NCI-H1417 treated with DMSO at 0.1 percent for 48 hours (cell line): ENCODE results near the gene PLEKHA8.

ENCODE experiments used
- DNase-seq: peaks from one replicate; lab custom pipeline; 2025; lab: John Stamatoyannopoulos, UW

The PLEKHA8 gene

DNA sequence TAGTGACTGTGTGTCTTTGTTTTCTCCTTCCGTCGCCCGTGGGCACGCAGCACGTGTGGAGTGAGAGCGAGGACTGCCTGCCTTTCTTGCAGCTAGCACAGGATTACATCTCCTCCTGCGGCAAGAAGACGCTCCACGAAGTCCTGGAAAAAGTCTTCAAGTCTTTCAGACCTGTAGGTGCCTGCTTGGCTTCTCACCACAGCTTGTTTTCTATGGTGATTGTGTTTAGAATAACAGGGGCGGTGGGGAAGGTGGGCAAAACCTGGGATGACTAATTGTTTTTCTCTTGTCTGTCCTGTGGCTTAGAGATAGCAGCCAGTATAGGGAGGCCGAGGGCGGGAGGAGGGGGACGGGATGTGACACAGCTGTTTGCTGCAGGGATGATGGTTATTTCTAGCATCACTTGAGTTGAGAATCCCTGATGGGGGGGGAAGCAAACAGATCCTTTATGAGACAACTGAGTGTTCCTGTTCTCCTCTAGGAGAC, 118.0 kb downstream of the PLEKHA8 start:
- DNase-seq: peak; percentile 66

DNA sequence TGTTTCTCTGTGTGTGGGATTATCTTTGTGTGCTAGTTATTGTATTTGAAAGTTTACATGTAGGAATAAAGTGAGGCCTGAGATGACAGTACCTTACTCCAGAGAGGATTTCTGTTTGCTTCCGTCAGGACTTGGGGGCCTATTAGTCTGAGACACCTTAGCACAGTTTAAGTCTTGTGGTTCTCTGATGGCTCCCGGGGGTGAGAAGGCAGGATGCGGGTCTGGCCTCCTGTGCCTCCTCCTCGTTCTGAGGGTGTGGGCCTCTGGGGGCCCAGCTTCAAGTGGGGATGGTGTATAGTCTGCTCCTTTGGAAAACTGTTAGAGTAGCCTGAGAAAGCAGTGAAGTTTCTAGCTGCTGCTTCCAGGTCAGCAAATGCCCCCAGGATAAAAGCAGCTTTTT, 119.0 kb downstream of the PLEKHA8 start:
- no peak for DNase-seq

DNA sequence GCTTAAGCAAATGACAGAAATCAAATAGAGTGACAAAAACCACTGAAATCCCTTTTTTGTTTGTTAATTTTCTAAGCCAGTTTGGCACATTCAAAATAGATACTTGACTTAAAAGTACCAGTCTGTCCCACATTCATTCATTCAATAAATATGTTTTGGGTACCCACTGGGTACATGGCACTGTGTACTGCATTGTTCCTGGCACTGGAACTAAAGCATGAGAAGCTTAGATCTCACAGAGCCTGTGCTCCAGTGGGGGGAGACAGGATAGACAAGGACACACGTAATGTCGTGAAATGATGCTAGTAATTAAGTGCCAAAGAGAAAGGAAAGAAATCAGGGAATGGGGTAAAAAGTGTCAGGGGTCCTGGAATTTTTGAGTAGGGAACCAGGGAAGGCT, 119.6 kb downstream of the PLEKHA8 start:
- no peak for DNase-seq

DNA sequence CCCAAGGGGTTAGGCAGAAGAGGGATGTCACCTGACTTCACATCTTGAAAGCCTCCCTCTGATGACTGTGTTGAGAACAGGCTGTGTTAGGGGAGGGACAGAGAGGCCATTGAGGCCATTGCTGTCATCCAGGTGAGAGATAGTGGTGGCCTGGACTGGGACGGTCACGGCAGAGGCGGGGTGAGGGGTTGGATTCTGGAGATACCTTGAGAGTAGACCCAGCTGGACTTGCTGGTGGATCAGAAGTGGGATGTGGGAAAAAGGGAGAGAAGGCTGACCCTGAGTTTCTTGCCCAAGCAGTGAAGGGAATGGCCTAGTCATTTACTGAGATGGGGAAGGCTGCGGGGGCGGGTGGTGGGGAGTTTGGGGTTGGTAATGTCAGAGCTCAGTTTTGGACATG, 120.2 kb downstream of the PLEKHA8 start:
- no peak for DNase-seq

DNA sequence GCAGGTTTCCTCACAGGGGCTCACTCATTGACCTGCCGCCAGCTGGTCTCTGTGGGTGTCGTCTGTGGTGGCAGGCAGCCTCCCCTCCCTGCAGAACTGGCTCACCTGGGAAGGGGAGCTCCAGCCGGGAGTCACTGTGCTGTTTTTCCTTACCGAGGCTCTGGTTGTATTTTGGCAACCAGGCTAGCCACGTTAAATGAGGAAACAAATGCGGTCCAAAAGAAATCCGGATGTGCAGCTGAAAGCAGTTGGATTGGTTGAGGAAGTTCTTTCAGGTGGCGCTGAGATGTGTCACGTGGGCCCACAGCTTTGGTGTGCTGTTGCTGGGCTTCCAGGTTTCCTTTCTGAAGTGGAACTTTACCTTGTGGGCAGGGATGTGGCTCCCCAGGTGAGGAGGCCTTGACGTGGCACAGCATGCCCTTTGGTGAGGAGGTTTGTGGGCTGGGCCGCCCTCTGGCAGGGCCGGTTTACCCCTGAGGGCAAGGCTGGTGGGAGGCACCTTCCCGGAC, 120.8 kb downstream of the PLEKHA8 start:
- DNase-seq: no peak

DNA sequence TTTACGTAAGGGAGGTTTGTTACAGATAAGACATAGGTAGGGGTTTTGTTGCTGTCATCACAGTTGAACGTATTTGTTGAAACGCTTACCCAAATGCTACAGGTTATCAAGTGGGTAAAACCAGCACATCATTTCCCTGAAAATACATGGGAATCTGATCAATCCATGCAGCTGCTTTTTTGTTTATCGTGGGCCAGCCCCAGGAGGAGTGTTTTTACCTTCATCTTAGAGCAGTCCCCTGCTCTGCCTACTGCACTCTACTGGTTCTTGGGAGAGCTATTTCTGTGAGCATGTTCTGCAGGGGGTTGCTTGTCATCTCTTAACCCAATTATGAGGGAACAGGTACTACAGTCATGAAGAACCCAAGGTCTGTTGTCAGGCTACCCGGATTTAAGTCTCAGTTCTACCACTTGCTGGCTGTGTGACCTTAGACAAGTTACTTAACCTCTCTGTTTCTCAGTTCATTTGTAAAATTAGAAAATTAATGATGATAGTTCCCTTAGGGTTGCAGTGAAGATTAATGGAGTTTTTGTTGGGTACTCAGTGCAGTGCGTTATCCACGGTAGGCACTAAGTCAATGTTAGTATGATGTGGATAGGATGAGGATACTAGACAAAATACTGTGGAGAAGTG, 121.5 kb downstream of the PLEKHA8 start:
- DNase-seq: no peak

DNA sequence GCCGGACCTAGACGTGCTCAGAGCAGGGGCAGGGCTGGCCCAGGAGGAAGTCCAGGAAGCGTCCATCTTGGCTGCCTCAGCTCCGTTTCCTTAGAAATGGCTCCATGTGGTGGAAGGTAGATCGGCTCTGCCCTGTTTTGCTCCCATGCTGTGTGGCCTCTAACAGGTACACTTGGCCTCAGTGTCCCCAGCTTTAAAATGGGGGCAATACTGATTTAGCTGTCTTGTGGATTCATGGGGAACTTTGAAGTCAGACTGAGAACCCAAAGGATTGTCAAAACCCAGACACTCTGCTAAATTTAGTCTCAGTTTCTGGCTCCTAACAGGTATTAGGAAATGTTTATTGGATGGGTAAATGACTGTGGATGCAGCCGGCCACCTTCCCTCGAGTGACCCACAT, 122.5 kb downstream of the PLEKHA8 start:
- no peak for DNase-seq

DNA sequence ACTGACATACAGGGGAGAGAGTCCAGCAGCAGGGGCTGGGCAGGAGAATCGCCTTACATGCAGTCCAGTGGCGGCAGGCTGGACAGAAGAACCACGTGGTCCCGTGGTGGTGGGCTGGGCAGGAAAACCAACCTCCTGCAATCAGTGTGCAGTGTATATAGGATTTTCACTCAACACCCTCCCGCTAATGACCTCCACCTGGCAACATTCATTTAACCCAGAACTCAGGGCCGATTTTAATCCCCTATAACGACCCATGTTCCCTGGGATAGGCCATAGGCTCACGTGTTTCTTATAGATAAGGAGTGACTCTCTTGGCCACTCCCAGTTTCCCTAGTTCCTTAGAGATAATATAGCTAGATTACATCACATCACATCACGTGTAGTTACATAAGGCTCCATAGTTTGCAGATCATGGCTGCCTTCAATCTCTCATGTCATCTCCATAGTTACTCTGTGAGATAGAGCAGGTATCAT, 125.9 kb downstream of the PLEKHA8 start:
- DNase-seq: no peak

DNA sequence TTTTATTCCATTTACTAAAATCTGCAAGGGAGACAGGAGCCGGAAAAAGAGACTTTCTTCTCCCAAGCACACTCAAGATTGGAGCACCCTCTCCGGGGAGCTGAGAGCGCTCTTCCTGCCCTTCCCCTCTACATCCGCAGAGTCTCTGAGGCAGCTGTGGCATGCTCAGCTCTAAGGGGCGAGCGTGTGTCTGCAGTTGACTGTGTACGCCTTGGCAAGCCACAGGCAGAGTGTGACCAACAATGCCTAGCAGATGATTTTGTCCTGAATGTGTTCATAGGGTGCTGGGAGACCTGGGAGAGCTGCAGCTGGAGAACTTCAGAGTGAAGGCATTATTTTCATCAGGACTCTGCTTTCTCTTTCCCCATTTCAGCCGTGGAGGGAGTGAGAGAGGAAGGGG, 127.3 kb downstream of the PLEKHA8 start:
- no peak for DNase-seq

DNA sequence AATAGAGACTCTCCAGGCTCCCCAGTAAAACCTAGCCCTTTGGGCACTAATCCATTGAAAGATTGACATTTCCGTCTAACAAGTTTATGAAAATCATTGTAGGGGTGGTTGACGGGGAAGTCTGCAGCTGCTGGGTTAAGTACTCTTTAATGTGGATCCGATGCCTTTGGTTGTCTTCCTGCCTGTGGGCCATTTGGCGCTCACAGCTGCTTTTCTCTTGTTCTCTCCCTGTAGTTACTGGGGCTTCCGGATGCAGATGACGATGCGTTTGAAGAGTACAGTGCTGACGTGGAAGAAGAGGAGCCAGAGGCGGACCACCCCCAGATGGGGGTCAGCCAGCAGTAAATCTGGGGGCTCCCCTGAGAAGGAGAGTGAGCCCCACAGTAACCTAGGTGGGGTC, 129.0 kb downstream of the PLEKHA8 start:
- no peak for DNase-seq

DNA sequence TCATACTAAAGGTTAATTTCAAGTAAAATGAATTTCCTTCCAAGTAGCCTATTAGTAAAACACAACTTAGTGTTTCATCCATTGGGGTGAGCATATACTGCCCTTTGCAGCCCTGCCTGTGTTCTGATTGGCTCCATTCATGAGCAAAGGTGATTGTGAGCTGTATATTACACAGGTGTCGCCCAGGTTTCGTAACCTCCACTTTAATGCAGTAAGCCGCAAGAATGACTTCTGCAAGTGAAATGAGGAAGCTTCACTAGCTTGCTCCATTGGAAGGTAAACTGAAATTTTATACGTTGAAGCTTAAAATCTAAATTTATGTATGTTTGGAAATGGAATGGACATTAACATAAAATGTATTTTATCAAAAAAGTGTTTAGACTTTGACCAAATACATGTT, 131.0 kb downstream of the PLEKHA8 start:
- DNase-seq: no peak

DNA sequence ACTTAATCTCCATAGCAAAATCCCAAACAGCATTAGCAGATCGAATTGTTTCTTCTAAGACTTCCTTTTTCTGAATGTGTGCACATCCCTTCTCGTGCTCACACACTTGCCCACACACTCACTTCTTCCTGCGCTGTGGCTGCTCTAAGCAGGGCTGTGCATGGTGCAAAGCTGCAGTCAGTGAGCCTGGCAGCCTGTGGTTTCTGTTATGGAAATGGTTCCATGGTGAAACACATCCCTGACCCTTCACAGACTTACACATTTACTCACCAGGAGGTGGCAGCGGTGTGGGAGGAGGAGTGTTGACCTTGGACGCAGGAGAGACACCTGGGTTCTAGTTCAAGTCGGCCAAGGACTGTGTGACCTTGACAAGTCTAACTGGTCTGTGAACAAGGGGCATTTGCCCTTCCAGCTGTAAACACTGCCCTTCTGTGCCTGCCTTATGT, 131.5 kb downstream of the PLEKHA8 start:
- no peak for DNase-seq

DNA sequence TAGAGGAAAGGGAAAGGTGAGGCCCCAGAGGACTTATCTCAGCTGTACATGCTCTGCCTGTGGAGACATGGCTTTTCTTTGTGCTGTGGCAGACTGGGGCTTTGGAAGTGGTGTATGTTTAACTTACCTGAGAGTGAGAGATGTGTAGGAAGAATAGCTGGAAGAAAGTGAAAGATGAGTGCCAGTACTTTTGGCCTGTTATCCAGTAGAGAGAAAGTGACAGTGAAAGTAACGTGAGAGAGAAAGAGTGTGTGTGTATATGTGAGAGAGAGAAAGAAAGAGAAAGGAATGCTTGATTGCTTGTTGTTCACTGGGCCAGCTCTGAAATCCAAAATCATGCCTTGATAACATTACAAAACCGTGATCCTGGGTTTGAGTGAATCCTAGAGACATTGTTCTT, 132.1 kb downstream of the PLEKHA8 start:
- DNase-seq: no peak

DNA sequence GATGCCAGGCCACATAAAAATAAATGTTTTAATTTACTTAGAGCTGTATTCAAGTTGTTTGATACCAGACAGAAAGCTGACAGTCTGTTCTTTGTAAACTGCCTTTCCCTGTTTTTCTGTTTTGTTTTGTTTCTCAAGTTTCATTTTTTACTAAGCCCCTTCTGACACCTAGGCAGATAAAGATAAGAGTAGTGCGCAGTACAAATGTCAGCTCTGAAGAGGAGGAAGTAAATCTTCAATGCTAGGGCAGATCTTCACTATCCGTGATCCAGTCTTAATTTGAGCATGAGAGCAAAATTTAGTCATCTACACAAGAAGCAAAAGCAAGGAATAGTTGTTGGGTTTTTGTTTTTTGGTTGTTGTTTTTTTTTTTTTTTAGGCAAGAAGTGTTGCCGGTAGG, 133.9 kb downstream of the PLEKHA8 start:
- DNase-seq: no peak

DNA sequence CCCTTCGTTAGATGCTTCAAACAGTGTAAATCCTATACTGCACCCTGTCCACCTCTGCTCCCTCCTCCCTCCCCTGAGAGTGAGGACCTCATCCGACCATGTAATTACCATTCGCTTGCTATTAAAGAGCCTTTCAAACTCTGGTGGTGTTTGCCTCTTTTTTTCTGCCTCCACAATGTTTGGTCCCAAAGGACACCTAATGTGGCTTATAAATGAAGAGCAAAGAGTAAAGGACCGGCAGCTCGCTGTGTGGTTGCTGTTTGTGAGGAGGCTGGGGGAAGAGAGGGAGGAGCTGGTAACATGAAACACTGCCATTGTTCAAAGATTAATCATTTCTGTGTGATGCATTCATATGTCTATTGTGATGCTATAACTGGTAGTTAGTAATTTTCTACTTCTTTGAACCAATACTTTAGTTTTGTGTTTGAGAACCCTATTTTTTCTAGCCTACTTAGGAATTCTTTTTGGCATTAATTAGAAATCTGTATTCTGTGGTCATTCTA, 134.5 kb downstream of the PLEKHA8 start:
- DNase-seq: peak; percentile 85

DNA sequence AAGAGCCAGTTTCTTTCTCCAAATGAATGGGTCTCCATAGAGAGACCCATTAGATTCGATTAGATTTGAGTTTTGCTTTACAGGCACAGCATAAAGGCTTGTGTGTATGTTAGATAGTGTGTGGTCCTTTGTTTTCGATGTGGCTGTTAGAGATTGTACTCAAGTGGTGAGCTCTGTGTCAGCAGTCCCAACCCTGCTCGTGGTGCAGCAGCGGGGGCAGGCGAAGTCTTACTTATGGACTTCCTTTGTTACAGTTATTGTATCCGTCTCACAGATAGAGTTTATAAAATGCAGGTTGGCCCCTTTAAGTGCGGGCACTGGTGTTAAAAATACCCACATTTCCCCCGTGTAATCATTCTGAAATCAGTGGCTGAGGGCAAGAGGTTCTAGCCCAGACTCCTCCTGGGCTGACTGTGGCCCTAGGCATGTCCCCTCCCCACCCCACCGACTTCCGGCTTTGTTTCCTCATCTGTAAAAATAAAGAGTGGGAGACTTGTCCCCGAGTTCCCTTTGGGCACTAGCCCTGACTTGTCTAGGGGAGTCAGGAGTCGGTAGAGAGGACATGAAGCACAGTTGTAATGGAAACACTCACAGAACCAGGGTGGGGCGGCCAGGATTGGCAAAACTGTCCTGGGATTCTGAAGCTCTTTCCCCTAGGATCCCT, 135.2 kb downstream of the PLEKHA8 start:
- no peak for DNase-seq

DNA sequence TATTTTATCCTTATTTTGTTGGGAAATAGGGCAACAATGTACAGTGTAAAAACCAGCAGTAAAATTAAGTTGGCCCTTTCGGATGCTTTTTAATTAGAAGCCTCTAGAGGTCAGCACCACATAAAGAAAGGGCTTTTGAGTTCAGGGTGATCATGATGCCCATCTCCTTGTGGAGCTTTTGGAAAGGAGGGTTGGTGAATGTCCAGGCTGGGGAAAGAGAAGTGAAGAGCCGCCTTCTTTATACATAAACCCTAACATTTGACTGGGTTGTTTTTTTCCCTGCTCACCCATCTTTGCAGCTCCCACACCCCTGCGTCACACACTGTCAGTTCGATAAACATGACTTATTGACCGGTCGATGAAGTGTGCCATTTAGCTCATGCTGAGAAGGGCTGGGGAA, 136.4 kb downstream of the PLEKHA8 start:
- DNase-seq: peak; percentile 37

DNA sequence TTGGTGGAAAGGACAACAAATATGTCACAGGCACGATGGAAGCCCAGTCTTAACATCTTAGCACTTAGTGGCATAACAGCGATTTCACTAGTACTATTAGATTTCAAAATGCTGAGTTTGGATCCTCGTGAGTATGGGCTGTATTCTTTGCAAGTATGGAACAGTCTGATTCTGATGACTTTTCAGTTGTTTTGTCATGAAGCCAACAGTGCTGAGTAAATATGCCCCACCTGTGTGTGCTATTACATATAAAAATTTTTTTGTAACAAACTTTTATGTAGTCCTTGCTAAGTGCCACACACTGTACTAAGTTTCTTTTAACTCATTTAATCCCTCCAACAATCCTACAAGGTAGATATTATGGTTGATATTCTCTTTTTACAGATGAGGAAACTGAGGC, 137.4 kb downstream of the PLEKHA8 start:
- DNase-seq: no peak

DNA sequence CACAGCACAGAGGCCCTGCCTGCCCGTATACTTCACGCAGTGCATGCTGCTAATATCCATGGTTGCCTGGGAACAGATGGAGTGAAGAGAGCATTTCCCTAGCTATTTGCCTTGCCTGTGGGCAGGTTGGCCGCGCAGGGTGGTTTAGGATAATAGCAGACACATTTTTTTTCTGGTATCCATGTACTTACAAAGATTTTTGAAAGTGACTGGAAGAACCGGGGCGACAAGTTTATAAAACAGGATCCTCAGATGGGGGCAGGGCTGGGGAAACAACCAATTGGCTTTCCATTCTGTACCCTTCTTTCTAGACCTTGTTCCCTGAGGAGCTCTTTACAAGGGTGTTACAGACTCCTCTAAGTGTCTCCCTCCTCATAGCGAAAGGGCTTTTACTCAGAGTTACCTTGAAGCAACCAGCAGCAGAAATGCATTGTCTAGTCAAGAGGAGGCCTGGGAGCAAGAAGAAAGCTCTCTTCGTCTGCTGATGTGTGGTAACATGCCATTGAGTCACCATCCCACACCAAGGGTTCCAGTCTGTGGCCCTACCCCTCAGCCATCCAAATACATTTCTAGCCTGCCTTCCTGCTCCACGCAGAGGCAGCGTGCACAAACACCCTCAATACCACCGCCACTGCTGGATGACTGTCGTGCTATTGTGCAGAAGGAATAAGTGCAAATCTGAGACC, 138.1 kb downstream of the PLEKHA8 start:
- DNase-seq: peak; percentile 66

DNA sequence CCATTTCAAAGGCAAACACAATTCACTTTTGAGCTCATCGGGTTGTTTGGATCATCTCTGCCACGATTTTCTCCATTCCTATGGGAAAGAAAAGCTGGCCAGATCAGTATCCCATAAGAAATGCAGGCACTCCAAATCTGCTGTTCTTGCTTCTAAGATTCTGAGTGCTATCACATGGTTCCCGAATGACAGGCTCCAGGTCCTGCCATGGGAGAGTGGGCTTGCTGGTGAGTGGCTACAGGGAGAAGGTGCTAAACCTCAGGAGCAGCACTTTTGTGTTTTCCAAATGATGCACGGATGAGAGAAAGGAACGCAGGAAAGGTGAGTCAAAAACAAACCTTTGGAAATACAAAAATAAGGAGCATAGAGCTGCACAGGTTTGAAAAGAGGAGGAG, 138.6 kb downstream of the PLEKHA8 start:
- no peak for DNase-seq

DNA sequence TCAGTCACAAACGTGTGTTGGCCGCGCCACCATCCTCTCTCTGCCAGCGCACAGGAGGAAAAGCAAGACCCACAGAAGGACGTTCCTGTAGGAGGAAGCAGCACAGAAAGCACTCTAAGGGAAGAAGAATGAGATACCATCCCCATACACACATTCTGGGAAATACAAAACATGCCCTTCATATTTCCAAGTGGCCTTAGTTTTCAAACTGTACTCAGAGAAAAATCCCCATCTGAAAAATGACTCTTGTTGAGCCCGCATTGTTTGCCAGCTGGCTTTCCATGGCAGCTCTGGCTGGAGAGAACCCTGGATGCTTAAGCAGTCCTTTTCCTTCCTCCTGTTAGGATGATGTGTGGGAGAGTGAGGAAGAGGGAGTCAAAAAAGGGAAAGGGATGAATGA, 139.7 kb downstream of the PLEKHA8 start:
- DNase-seq: no peak

DNA sequence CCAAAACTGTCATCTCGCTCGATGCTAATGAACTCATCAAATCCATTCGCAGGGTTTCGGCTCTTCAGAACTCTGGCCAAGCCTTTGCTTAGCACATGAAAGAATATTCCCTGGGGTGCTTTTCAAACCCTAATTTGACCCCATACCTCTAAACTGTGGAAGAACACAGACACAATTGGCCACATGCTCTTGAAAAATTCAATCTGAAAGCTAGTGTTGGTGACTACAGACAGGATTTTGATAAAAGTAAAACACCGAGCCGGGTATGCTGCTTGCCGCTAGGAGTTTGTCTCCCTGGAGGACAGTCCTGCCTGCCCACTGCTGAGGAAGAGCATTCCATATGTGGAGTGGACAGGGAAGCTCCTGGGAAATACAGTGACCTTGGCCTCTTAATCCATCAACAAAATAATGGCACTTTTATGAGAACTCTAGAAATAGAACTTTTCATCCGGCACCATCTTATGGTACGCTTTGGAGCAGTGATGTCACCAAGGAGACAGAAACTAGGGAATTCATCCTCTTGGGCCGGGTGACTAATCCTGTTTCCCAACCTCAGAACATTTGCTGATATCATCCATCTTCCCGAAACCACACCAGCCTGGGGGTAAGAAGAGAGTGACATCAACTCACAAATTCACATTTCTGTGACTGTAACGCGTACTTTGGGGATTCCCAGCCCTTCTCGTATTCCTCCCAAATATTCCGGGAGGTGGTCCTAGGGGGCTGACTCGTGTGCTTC, 140.8 kb downstream of the PLEKHA8 start:
- no peak for DNase-seq
